AG10803 (cell line): ENCODE measurements around the gene MICALL1.
A peak's percentile ranks its signal among the peaks of the same experiment; 100 is the strongest.

ENCODE experiments used
- DNase-seq: peaks from one replicate; pipeline ENCODE4 v3.0.0; 2010; ENCODE audit warnings: low read depth
- H3K4me3 ChIP-seq: 2 replicates; pipeline ENCODE4 v1.5.1; 2011; ENCODE audit warnings: mild to moderate bottlenecking, low read length, control low read depth
- TF ChIP-seq, protein P1 (sequence below): conservative IDR thresholded peaks from 2 replicates; pipeline ENCODE4 v1.5.1; 2011; ENCODE audit warnings: mild to moderate bottlenecking, low read length, control low read depth, inconsistent platforms

The MICALL1 gene, protein sequence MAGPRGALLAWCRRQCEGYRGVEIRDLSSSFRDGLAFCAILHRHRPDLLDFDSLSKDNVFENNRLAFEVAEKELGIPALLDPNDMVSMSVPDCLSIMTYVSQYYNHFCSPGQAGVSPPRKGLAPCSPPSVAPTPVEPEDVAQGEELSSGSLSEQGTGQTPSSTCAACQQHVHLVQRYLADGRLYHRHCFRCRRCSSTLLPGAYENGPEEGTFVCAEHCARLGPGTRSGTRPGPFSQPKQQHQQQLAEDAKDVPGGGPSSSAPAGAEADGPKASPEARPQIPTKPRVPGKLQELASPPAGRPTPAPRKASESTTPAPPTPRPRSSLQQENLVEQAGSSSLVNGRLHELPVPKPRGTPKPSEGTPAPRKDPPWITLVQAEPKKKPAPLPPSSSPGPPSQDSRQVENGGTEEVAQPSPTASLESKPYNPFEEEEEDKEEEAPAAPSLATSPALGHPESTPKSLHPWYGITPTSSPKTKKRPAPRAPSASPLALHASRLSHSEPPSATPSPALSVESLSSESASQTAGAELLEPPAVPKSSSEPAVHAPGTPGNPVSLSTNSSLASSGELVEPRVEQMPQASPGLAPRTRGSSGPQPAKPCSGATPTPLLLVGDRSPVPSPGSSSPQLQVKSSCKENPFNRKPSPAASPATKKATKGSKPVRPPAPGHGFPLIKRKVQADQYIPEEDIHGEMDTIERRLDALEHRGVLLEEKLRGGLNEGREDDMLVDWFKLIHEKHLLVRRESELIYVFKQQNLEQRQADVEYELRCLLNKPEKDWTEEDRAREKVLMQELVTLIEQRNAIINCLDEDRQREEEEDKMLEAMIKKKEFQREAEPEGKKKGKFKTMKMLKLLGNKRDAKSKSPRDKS

DNA sequence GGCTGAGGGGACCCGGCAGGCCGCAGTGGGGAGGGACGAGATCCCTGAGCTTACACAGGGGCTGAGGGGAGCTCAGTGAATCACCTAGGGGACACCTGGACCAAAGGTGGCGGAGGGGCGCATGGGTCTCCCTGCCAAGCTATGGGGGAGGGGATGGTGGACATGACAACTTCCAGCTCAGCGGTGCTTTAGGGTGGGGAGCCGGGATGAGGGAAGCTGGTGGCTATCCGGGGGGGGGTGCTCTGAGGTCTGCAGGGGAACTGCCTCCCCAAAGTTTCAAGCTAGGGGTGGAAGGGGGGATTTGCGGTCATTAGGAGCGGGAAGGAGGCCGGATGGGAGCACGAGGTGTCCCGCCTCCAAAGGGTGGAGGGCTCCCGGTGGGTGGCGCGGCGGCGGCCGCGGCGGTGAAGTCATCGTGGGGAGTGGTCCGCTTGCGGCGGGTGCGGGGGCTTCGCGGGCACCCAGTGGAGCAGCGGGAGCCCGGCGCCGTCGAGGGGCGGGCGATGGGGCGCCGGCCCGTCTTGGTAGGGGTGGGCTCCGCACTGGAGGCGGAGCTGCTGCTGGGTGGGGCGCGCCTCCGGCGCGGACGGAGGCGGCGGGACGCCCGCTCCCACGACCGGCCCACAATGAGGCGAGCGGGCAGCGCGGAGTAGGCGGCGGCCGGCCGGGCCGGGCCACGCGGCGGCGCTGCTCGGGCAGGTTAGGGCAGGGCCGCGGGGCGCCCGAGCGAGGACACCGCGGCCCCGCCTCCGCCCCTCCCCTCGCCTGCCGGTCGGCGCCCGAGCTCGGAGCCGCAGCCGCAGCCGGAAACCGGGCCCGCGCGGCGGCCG, at the start of gene MICALL1:
TSS of gene MICALL1 (plus strand) at position 764 of the 830 bp plus-strand sequence. CDS start 126 bp downstream, outside the sequence.
- TF ChIP-seq, protein P1, sequence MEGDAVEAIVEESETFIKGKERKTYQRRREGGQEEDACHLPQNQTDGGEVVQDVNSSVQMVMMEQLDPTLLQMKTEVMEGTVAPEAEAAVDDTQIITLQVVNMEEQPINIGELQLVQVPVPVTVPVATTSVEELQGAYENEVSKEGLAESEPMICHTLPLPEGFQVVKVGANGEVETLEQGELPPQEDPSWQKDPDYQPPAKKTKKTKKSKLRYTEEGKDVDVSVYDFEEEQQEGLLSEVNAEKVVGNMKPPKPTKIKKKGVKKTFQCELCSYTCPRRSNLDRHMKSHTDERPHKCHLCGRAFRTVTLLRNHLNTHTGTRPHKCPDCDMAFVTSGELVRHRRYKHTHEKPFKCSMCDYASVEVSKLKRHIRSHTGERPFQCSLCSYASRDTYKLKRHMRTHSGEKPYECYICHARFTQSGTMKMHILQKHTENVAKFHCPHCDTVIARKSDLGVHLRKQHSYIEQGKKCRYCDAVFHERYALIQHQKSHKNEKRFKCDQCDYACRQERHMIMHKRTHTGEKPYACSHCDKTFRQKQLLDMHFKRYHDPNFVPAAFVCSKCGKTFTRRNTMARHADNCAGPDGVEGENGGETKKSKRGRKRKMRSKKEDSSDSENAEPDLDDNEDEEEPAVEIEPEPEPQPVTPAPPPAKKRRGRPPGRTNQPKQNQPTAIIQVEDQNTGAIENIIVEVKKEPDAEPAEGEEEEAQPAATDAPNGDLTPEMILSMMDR: no peak
- H3K4me3 ChIP-seq: peak within 1 kb of the TSS; percentile 86

DNA sequence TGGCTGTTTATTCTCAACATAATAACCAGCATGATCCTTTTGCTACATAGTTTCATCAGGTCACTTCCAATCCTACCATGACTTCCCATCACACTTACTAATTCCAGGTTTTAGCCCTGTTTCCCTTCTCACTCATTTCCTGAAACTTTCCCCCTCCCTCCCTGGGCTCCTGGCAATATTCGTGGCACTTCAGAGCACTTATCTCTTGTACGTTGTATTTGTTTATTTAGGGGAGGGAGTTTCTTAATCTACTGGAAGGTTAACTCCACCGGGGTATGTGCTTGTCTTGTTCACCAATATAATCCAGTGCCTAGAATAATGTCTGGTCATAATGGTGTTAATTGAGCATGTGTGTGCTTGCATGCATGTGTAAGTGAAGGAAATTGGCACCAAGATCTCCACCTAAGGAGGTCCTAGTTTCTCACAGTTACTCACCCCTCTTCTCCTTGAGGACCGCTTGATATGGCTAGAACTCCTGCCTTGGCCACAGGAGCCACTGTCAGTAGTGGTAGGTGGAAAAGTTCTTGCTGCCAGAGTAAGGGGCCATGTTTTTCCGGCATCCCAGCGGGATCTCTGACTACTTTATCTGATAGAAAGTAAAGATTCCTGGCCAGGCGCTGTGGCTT, 45.2 kb upstream of the MICALL1 start:
- DNase-seq: no peak
- TF ChIP-seq, protein P1: no peak
- H3K4me3 ChIP-seq: no peak overlapping the region

More for the DNA sequence above, at the start of gene MICALL1:
- DNase-seq: peak; percentile 78

DNA sequence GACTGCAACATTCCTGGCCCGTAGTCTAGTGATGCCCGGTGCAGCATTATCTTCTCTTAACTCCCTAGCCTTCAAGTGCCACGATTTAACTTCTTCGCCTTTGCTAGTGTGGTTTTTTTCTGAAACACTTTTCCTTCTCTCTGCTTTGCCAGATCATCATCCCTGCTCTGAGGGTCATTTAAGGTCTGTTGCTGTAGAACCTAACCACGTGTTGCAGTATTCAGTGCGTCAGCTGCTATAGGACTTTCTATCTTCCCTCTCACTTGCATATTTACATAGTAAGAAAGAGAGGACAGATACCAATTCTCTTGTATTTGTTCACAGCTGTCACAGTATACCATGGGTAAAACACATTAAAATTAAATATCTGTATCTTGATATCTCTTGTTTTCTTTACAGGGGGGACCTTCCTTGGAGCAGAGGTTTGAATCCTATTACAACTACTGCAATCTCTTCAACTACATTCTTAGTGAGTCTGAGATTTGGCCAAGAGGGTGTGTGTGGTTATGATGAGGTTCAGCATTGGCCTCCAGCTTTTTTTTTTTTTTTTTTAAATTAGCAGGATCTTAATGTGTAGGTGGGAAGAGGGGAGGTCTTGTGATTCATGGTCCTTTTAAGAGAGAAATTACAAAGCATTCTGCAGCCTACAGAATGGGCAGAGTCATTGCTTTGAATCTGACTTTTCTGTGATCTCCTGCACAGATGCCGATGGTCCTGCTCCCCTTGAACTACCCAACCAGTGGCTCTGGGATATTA, 43.3 kb upstream of the MICALL1 start:
- H3K4me3 ChIP-seq: no peak overlapping the region
- TF ChIP-seq, protein P1: no peak
- DNase-seq: no peak

DNA sequence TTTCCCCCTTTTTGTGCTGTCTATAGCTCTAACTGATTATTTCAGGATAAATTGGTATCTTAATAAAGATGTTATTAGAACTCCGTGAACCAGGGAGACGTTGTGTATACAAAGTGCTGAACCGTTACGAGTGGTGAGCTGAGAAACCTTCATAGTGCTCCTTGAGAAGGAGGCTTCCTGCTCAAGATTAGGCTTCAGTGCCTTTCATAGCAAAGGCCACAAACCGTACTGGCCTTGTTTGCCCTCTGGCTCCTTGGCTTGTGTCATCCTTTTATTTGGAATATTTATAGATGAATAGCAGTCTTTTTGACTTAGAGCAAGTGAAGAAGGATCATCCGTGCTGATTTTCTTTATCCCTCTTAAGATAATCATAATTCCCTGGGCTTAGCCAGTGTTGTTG, 40.6 kb upstream of the MICALL1 start:
- TF ChIP-seq, protein P1: no peak
- no peak overlapping the region for H3K4me3 ChIP-seq
- no peak for DNase-seq

DNA sequence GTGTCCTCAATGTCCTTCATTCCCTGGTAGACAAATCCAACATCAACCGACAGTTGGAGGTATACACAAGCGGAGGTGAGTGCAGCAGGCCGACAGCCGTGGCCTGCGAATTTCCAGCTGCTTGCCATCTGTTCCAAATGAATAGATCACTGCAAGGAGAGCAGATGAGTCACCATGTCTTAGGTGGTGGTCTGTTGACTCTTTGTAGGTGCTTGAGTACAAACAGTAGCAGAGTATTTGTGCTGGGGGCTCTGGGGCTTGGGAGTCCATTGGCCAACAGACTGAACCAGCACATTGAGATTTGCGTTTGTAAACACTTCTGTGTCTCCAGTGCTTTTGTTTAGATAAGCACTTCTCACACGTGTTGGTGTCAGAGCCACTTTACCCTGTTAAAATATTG, 35.8 kb upstream of the MICALL1 start:
- TF ChIP-seq, protein P1: no peak
- no peak overlapping the region for H3K4me3 ChIP-seq
- peak; percentile 30 for DNase-seq
